IPS-NIHi7 (cell line): Measurements from ENCODE around the gene ZNF106.
A peak's percentile ranks its signal among the peaks of the same experiment; 100 is the strongest.

ENCODE experiments used
- DNase-seq: peaks from one replicate; pipeline ENCODE4 v3.0.0; 2012; ENCODE audit warnings: mixed read lengths; ENCODE audit errors: extremely low spot score

The ZNF106 gene

GRCh38 chr15:42367041-42367440, 123.9 kb downstream of the ZNF106 start:
- no peak for DNase-seq

DNA sequence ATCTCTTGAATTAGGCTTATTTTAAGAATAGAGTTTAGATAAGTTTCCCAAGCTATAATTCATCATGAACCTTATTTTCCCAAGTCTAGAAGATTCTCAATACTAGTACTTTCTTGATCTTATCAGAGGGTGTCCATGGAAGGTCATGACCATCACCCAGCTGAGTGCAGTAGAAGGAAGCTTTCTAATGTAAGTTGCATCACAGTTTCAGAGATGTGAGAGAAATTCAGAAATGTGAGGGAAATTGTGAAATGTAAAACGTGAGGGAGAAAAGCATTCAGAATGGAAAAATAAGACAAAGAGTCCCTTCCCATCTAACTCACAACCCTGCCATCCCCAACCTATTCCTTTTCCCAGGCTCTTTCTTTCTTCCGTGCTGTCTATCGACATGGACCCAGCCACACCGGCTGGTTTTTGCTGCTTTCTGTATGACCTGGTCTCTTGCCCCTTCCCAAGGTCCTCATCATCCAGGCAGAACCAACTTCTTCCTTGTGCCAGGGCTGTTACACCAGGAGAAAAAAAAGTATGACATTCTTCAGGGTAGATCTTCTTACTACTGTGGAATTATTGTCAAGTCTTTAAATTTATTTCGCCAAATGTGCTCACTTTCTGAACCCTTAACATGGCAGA, 124.9 kb downstream of the ZNF106 start:
- DNase-seq: no peak

- no peak for DNase-seq
These were observed 126.4 kb downstream of the ZNF106 start for GRCh38 chr15:42364529-42364928.

GRCh38 chr15:42363942-42364341, 127.0 kb downstream of the ZNF106 start:
- DNase-seq: no peak

DNA sequence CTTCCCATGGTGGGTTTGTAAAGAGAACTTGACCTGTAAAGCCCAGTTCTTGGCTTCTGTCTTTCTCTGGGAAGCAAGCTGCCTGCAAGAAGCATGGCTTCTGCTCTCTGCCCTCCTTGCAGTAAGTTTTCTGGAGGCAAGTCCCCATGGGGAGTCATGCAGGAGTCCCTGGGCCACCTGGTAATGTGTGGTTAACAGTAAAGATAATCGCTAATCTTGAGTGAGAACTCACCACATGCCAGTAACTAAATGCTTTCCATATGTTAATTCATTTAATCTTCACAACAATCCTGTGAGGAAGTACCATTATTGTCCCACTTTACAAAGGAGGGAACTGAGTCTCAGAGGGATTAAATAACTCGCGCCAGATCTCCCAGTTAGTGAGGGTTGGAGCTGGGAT, 127.5 kb downstream of the ZNF106 start:
- peak; percentile 62 for DNase-seq
